Stimulated activated CD8-positive, alpha-beta memory T cell treated with anti-CD3 and anti-CD28 coated beads, Interleukin-4, amount 100 ng/mL, for 4 hours (primary cell): ENCODE measurements around the gene MTA1.

Source experiments
- DNase-seq, 2 donors: peaks; one replicate each; pipeline ENCODE4 v3.0.0-alpha.2; 2020; ENCODE audit warnings: low read depth in 2 of 2, low spot score in 1 of 2

Gene MTA1

DNA sequence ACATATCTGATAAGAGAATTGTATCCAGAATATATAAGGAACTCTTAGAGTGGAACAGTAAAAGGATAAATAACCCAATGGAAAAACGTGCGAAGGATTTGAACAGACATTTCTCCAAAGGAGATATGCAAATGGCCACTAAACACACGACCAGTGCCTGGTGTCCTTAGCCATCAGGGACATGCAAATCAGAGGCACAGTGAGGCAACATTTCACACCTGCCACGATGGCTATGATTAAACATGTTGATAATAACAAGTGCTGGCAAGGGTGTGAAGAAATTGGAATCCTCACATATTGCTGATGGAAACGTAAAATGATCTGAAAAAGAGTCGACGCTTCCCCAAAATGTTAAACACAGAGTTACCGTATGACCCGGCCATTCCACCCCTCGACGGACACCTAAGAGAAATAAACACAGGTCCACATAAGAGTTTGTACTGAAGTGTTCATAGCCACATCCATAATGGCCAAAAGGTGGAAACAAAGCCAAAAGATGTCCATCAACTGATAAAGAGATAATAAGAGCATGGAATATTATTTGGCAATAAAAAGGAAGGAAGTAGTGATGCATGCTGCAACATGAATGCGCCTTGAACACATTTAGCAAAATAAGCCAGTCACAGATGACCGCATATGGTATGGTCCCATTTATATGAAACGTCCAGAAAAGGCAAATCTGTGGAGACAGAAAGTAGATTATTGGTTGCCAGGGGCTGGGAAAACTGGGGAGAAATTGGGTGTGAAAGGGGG lies 100.5 kb downstream of the MTA1 start:
- DNase-seq: no peak
